Embryonic facial prominence (tissue), 1 donor: Measurements from ENCODE around the gene ZSWIM6.

Experiments
- DNase-seq: peaks from one replicate; pipeline ENCODE4 v3.0.0-alpha.2; 2016; ENCODE audit errors: extremely low spot score

The ZSWIM6 gene

DNA sequence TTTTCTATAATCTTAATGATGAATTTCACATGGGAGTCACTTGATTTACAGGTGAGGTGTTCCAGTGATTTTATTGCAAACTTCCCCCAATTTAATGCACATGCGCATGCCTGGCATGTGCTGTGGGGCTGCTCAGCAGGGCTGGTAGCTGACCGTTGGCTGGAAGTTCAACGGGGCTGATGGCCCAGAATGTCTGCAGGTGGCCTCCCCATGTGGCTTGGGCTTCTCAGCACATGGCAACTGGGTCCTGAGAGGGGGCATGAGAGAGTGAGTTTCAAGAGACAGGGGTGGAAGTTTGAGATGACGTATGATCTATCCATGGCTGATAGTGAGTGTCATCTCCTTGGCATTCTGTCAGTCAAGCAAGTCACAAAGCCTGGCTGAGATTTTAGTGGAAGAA lies 259.8 kb downstream of the ZSWIM6 start:
- DNase-seq: no peak

DNA sequence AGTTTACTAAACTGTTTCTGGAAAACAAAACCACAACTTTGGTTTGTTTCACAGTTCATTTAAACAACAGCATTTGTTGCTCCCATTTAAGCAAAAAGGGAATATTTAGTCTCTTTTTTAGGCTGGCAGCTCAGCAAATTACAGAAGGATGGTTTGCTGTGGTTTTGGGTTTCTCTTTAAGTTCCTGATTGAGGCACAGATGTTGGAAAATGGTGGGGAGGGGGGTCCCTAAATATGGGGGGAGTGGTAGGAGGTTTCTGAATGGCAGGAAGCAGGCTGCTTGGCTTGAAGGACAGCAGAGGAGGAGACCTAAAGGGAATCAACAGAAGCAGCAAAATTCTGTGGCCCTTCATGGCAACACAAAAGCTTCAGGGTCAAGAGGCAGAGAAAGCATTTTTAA lies 263.4 kb downstream of the ZSWIM6 start:
- DNase-seq: no peak
